IPS DF 4.7 (cell line): ENCODE data around the gene FAM149A.

Source experiments
- DNase-seq: peaks from one replicate; pipeline ENCODE4 v3.0.0-alpha.2; 2013; ENCODE audit warnings: low spot score; ENCODE audit errors: extremely low read depth

Gene FAM149A

GRCh38 chr4:186158021-186158813 is 53.7 kb downstream of the FAM149A start:
- no peak for DNase-seq

- DNase-seq = no peak
Observed at GRCh38 chr4:186158966-186159365, 54.5 kb downstream of the FAM149A start.

- DNase-seq = no peak
Observed at GRCh38 chr4:186159613-186160012, 55.1 kb downstream of the FAM149A start.

GRCh38 chr4:186161138-186161537 is 56.6 kb downstream of the FAM149A start:
- DNase-seq = no peak

- no peak for DNase-seq
Observed at GRCh38 chr4:186166852-186167512, 62.5 kb downstream of the FAM149A start.

GRCh38 chr4:186167605-186168004 is 63.1 kb downstream of the FAM149A start:
- no peak for DNase-seq

GRCh38 chr4:186168750-186169149 is 64.2 kb downstream of the FAM149A start:
- no peak for DNase-seq

GRCh38 chr4:186169333-186169944 is 64.9 kb downstream of the FAM149A start:
- DNase-seq = no peak

- DNase-seq = no peak
Observed at GRCh38 chr4:186169945-186170802, 65.7 kb downstream of the FAM149A start.

- no peak for DNase-seq
Observed at GRCh38 chr4:186170966-186171365, 66.5 kb downstream of the FAM149A start.

- DNase-seq = no peak
Observed at GRCh38 chr4:186172546-186172945, 68.0 kb downstream of the FAM149A start.

- DNase-seq = no peak
Observed at GRCh38 chr4:186188107-186188506, 83.6 kb downstream of the FAM149A start.

GRCh38 chr4:186189656-186190055 is 85.2 kb downstream of the FAM149A start:
- no peak for DNase-seq

- DNase-seq = no peak
Observed at GRCh38 chr4:186190581-186191199, 86.2 kb downstream of the FAM149A start.

- no peak for DNase-seq
Observed at GRCh38 chr4:186191200-186192065, 86.9 kb downstream of the FAM149A start, which contains the start of gene CYP4V2. Gene CYP4V2 (plus strand): TSS chr4:186191567. CDS start chr4:186191824, 257 bp downstream.

GRCh38 chr4:186192066-186192612 is 87.6 kb downstream of the FAM149A start:
- no peak for DNase-seq

GRCh38 chr4:186193851-186194250 is 89.3 kb downstream of the FAM149A start:
- DNase-seq = no peak

- DNase-seq = no peak
Observed at GRCh38 chr4:186196063-186196462, 91.6 kb downstream of the FAM149A start.

GRCh38 chr4:186200516-186200915 is 96.0 kb downstream of the FAM149A start:
- no peak for DNase-seq

- no peak for DNase-seq
Observed at GRCh38 chr4:186201010-186201409, 96.5 kb downstream of the FAM149A start.
